Mesothelial cell of epicardium (in vitro differentiated cells): ENCODE data around the gene KRTAP9-8. TPM values are rescaled to one million over a fixed set of nuclear protein-coding genes. Genes with fewer than 3 reads are reported as not detected.

Source experiments
- DNase-seq, 2 experiments: peaks; one replicate each; pipeline ENCODE4 v3.0.0; 2021; ENCODE audit warnings: low spot score in 2 of 2; ENCODE audit not compliant: unreplicated experiment in 2 of 2
- H3K27ac Mint-ChIP-seq: 2 replicates; pipeline ENCODE4 v1.8.0; 2021; ENCODE audit warnings: mixed read lengths
- H3K27me3 Mint-ChIP-seq: 2 replicates; pipeline ENCODE4 v1.8.0; 2021; ENCODE audit warnings: low read depth, mixed read lengths
- H3K36me3 Mint-ChIP-seq: 2 replicates; pipeline ENCODE4 v1.8.0; 2021; ENCODE audit warnings: mixed read lengths
- H3K4me1 Mint-ChIP-seq: 2 replicates; pipeline ENCODE4 v1.8.0; 2021; ENCODE audit warnings: mixed read lengths
- H3K4me3 Mint-ChIP-seq: 2 replicates; pipeline ENCODE4 v1.8.0; 2021; ENCODE audit warnings: mild to moderate bottlenecking, moderate library complexity, mixed read lengths
- H3K9me3 Mint-ChIP-seq: 2 replicates; pipeline ENCODE4 v1.8.0; 2021; ENCODE audit warnings: mixed read lengths
- total RNA-seq: library from RNA; stranded (reverse); gene quantifications from 3 replicates; pipeline ENCODE4 v1.2.1, GENCODE V29; 2021
- TF ChIP-seq, protein P1 (sequence below): fragments of 200-600 bp; sonication (generic); IDR thresholded peaks from one replicate; pipeline ENCODE4 v1.5.0; 2021; ENCODE audit warnings: antibody characterized with exemption; ENCODE audit not compliant: unreplicated experiment

The KRTAP9-8 gene
- total RNA-seq, 1 donor from 2014 or later = not detected

GRCh38 chr17:41287050-41287449, 49.3 kb downstream of the KRTAP9-8 start:
- Mint-ChIP-seq H3K9me3 (no peaks in the 10 kb centered on the region), H3K36me3 (no peaks in the 10 kb centered on the region), H3K4me1 (peaks cover 39% of the 10 kb centered on the region), H3K27me3 (no peaks in the 10 kb centered on the region), H3K27ac (no peak overlapping the region), H3K4me3 (no peak overlapping the region)
- TF ChIP-seq, protein P1, sequence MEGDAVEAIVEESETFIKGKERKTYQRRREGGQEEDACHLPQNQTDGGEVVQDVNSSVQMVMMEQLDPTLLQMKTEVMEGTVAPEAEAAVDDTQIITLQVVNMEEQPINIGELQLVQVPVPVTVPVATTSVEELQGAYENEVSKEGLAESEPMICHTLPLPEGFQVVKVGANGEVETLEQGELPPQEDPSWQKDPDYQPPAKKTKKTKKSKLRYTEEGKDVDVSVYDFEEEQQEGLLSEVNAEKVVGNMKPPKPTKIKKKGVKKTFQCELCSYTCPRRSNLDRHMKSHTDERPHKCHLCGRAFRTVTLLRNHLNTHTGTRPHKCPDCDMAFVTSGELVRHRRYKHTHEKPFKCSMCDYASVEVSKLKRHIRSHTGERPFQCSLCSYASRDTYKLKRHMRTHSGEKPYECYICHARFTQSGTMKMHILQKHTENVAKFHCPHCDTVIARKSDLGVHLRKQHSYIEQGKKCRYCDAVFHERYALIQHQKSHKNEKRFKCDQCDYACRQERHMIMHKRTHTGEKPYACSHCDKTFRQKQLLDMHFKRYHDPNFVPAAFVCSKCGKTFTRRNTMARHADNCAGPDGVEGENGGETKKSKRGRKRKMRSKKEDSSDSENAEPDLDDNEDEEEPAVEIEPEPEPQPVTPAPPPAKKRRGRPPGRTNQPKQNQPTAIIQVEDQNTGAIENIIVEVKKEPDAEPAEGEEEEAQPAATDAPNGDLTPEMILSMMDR = no peak
- DNase-seq = no peak

Other genes starting within 250 kb of the KRTAP9-8 start
- gene KRTAP3-3, start 243.8 kb upstream of the KRTAP9-8 start, total RNA-seq = not detected in 3 replicates
- gene KRTAP3-2, start 238.1 kb upstream of the KRTAP9-8 start, total RNA-seq = not detected in 3 replicates
- 0.41 to 1.3 TPM (median 0.95 TPM) in 3 replicates for gene KRTAP3-1, start 228.9 kb upstream of the KRTAP9-8 start, total RNA-seq
- not detected in 3 replicates for gene KRTAP1-5, start 210.8 kb upstream of the KRTAP9-8 start, total RNA-seq
- gene KRTAP1-4, start 207.8 kb upstream of the KRTAP9-8 start, total RNA-seq = not detected in 3 replicates
- gene KRTAP1-3, start 203.1 kb upstream of the KRTAP9-8 start, total RNA-seq = not detected in 3 replicates
- gene KRTAP1-1, start 196.5 kb upstream of the KRTAP9-8 start, total RNA-seq = not detected in 3 replicates
- gene KRTAP2-1, start 190.7 kb upstream of the KRTAP9-8 start, total RNA-seq = not detected in 3 replicates
- not detected in 3 replicates for gene KRTAP2-2, start 182.8 kb upstream of the KRTAP9-8 start, total RNA-seq
- gene KRTAP2-3, start 177.9 kb upstream of the KRTAP9-8 start, total RNA-seq = 0.45 to 0.91 TPM (median 0.69 TPM) in 3 replicates
- gene KRTAP2-4, start 172.1 kb upstream of the KRTAP9-8 start, total RNA-seq = not detected in 3 replicates
- gene KRTAP4-7, start 153.8 kb upstream of the KRTAP9-8 start, total RNA-seq = not detected in 3 replicates
- gene KRTAP4-8, start 139.9 kb upstream of the KRTAP9-8 start, total RNA-seq = not detected in 3 replicates
- gene KRTAP4-16, start 135.8 kb upstream of the KRTAP9-8 start, total RNA-seq = not detected in 3 replicates
- not detected in 3 replicates for gene KRTAP4-9, start 132.6 kb upstream of the KRTAP9-8 start, total RNA-seq
- gene KRTAP4-11, start 119.6 kb upstream of the KRTAP9-8 start, total RNA-seq = not detected in 3 replicates
- not detected in 3 replicates for gene KRTAP4-12, start 113.8 kb upstream of the KRTAP9-8 start, total RNA-seq
- not detected in 3 replicates for gene KRTAP4-6, start 97.5 kb upstream of the KRTAP9-8 start, total RNA-seq
- gene KRTAP4-5, start 88.2 kb upstream of the KRTAP9-8 start, total RNA-seq = not detected in 3 replicates
- not detected in 3 replicates for gene KRTAP4-4, start 77.3 kb upstream of the KRTAP9-8 start, total RNA-seq
- gene KRTAP4-3, start 69.8 kb upstream of the KRTAP9-8 start, total RNA-seq = not detected in 3 replicates
- not detected in 3 replicates for gene KRTAP4-2, start 59.8 kb upstream of the KRTAP9-8 start, total RNA-seq
- gene KRTAP4-1, start 53.1 kb upstream of the KRTAP9-8 start, total RNA-seq = not detected in 3 replicates
- not detected in 3 replicates for gene KRTAP9-1, start 48.1 kb upstream of the KRTAP9-8 start, total RNA-seq
- not detected in 3 replicates for gene KRTAP9-2, start 11.4 kb upstream of the KRTAP9-8 start, total RNA-seq
- not detected in 3 replicates for gene KRTAP9-3, start 5.5 kb upstream of the KRTAP9-8 start, total RNA-seq
- gene KRTAP9-4, start 11.7 kb downstream of the KRTAP9-8 start, total RNA-seq = not detected in 3 replicates
- not detected in 3 replicates for gene KRTAP9-9, start 17.4 kb downstream of the KRTAP9-8 start, total RNA-seq
- gene KRTAP9-6, start 27.4 kb downstream of the KRTAP9-8 start, total RNA-seq = not detected in 3 replicates
- gene KRTAP9-7, start 37.7 kb downstream of the KRTAP9-8 start, total RNA-seq = not detected in 3 replicates
- gene KRTAP29-1, start 64.9 kb downstream of the KRTAP9-8 start, total RNA-seq = not detected in 3 replicates
- gene KRTAP16-1, start 71.3 kb downstream of the KRTAP9-8 start, total RNA-seq = not detected in 3 replicates
- not detected in 3 replicates for gene KRTAP17-1, start 77.7 kb downstream of the KRTAP9-8 start, total RNA-seq
- not detected in 3 replicates for gene KRT33A, start 112.8 kb downstream of the KRTAP9-8 start, total RNA-seq
- not detected in 3 replicates for gene KRT33B, start 131.8 kb downstream of the KRTAP9-8 start, total RNA-seq
- not detected in 3 replicates for gene KRT34, start 144.3 kb downstream of the KRTAP9-8 start, total RNA-seq
- gene KRT31, start 159.6 kb downstream of the KRTAP9-8 start, total RNA-seq = not detected in 3 replicates
- gene KRT37, start 186.6 kb downstream of the KRTAP9-8 start, total RNA-seq = not detected in 3 replicates
- not detected in 3 replicates for gene KRT38, start 203.0 kb downstream of the KRTAP9-8 start, total RNA-seq
- gene KRT32, start 229.4 kb downstream of the KRTAP9-8 start, total RNA-seq = not detected in 3 replicates
- gene KRT35, start 243.2 kb downstream of the KRTAP9-8 start, total RNA-seq = not detected in 3 replicates